ENCODE data around the gene CCDC192. TPM values are rescaled to one million over a fixed set of nuclear protein-coding genes. Genes with fewer than 3 reads are reported as not detected.

CCDC192 gene
- total RNA-seq, 4 donors from 2014 or later = 0.33 to 1.7 (median 1.1) TPM

GRCh38 chr5:127919006-127919796 lies 216.0 kb downstream of the CCDC192 start:
- 89% methylated on average over 5 of the region's 5 CpGs for WGBS
- Histone ChIP-seq H3K36me3 (no peaks in the 10 kb centered on the region), H3K4me3 (no peak overlapping the region), H3K9me3 (no peaks in the 10 kb centered on the region), H3K4me1 (peaks cover 0 to 9% (median 2%) of the 10 kb centered on the region in 4 donors), H3K27me3 (no peaks in the 10 kb centered on the region), H3K27ac (replicated peaks in 1 of 4) (no peak overlapping the region)
- DNase-seq (ENCODE audit: extremely low spot score) = no peak
- TF ChIP-seq EP300 (IDR thresholded peaks at IDR 0.05) (no peak), POLR2AphosphoS5 (IDR thresholded peaks at IDR 0.05) (no peak), POLR2A (IDR thresholded peaks at IDR 0.05; ENCODE audit: low read depth) (no peak)
- TF ChIP-seq, protein P1, sequence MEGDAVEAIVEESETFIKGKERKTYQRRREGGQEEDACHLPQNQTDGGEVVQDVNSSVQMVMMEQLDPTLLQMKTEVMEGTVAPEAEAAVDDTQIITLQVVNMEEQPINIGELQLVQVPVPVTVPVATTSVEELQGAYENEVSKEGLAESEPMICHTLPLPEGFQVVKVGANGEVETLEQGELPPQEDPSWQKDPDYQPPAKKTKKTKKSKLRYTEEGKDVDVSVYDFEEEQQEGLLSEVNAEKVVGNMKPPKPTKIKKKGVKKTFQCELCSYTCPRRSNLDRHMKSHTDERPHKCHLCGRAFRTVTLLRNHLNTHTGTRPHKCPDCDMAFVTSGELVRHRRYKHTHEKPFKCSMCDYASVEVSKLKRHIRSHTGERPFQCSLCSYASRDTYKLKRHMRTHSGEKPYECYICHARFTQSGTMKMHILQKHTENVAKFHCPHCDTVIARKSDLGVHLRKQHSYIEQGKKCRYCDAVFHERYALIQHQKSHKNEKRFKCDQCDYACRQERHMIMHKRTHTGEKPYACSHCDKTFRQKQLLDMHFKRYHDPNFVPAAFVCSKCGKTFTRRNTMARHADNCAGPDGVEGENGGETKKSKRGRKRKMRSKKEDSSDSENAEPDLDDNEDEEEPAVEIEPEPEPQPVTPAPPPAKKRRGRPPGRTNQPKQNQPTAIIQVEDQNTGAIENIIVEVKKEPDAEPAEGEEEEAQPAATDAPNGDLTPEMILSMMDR (IDR thresholded peaks at IDR 0.05) = no peak
- intact Hi-C loops (cut with DNase I) = no loop called here

GRCh38 chr5:127919818-127920217 lies 216.6 kb downstream of the CCDC192 start:
- Histone ChIP-seq H3K9me3 (no peaks in the 10 kb centered on the region), H3K36me3 (no peaks in the 10 kb centered on the region), H3K4me1 (peaks cover 0 to 9% (median 2%) of the 10 kb centered on the region in 4 donors), H3K27me3 (no peaks in the 10 kb centered on the region), H3K4me3 (no peak overlapping the region), H3K27ac (replicated peaks in 1 of 4) (no peak overlapping the region)
- no peak for DNase-seq (ENCODE audit: extremely low spot score)
- intact Hi-C loops (cut with DNase I) = no loop called here
- TF ChIP-seq EP300 (IDR thresholded peaks at IDR 0.05) (no peak), POLR2AphosphoS5 (IDR thresholded peaks at IDR 0.05) (no peak), POLR2A (IDR thresholded peaks at IDR 0.05; ENCODE audit: low read depth) (no peak)
- TF ChIP-seq, protein P1 (IDR thresholded peaks at IDR 0.05) = no peak

- no peak for DNase-seq (ENCODE audit: extremely low spot score)
- intact Hi-C loops (cut with DNase I) = no loop called here
- Histone ChIP-seq H3K27ac (replicated peaks in 1 of 4) (no peak overlapping the region), H3K4me1 (peaks cover 0 to 9% (median 2%) of the 10 kb centered on the region in 4 donors), H3K4me3 (no peak overlapping the region), H3K36me3 (no peaks in the 10 kb centered on the region), H3K27me3 (no peaks in the 10 kb centered on the region), H3K9me3 (no peaks in the 10 kb centered on the region)
- TF ChIP-seq POLR2A (IDR thresholded peaks at IDR 0.05; ENCODE audit: low read depth) (no peak), POLR2AphosphoS5 (IDR thresholded peaks at IDR 0.05) (no peak)
- TF ChIP-seq, protein P1 (IDR thresholded peaks at IDR 0.05) = no peak
Observed at GRCh38 chr5:127920936-127921335, 217.7 kb downstream of the CCDC192 start.

DNA sequence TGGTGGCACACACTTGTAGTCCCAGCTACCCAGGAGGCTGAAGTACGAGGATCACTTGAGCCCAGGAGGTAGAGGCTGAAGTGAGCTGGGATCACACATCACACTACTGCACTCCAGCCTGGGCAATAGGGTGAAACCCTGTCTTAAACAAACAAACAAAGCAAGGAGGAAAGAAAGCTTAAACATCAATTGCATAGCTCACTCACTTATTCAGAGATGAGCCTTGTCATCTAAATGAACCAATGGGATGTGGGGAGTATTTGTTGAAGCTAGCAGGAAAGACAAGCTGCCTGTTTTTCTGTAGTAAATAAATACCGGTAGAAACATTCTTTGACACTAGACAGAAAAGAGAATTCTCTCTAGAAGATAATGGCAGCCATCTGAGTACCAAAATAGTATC lies 219.4 kb downstream of the CCDC192 start:
- Histone ChIP-seq H3K36me3 (no peaks in the 10 kb centered on the region), H3K4me3 (no peak overlapping the region), H3K27me3 (no peaks in the 10 kb centered on the region), H3K9me3 (no peaks in the 10 kb centered on the region), H3K4me1 (no peaks in the 10 kb centered on the region), H3K27ac (replicated peaks in 1 of 4) (no peak overlapping the region)
- TF ChIP-seq POLR2A (IDR thresholded peaks at IDR 0.05; ENCODE audit: low read depth) (no peak), EP300 (IDR thresholded peaks at IDR 0.05) (no peak), POLR2AphosphoS5 (IDR thresholded peaks at IDR 0.05) (no peak)
- TF ChIP-seq, protein P1 (IDR thresholded peaks at IDR 0.05) = no peak
- 85% methylated on average over 2 of the region's 2 CpGs for WGBS
- intact Hi-C loops (cut with DNase I) = no loop called here
- no peak for DNase-seq (ENCODE audit: extremely low spot score)

Measured in esophagus muscularis mucosa (tissue), 4 donors.